Uterus (tissue), 4 donors: ENCODE data around the gene SCARB2. TPM values are rescaled to one million over a fixed set of nuclear protein-coding genes. Genes with fewer than 3 reads are reported as not detected.

Experiments used
- DNase-seq, 2 donors: peaks; one replicate each; pipeline ENCODE4 v3.0.0-alpha.2; 2019 to 2020
- H3K27ac ChIP-seq, 2 donors: fragments of 200-600 bp; sonication (generic); 1 replicate in 1 of 2; 2 replicates in 1 of 2; pipeline ENCODE4 v1.5.1; 2016 to 2018
- H3K27me3 ChIP-seq, 2 donors: fragments of 200-600 bp; sonication (generic); one replicate each; pipeline ENCODE4 v1.5.1; 2018 to 2019; ENCODE audit warnings: control low read depth in 1 of 2
- H3K36me3 ChIP-seq, 2 donors: fragments of 200-600 bp; sonication (generic); one replicate each; pipeline ENCODE4 v1.5.1; 2019; ENCODE audit warnings: control low read depth in 1 of 2
- H3K4me1 ChIP-seq, 2 donors: fragments of 200-600 bp; sonication (generic); one replicate each; pipeline ENCODE4 v1.5.1; 2018 to 2019; ENCODE audit warnings: control low read depth in 1 of 2
- H3K4me3 ChIP-seq, 2 donors: fragments of 200-600 bp; sonication (generic); 1 replicate in 1 of 2; 2 replicates in 1 of 2; pipeline ENCODE4 v1.5.1; 2018 to 2019; ENCODE audit warnings: mild to moderate bottlenecking in 1 of 2
- H3K9me3 ChIP-seq, 2 donors: fragments of 200-600 bp; sonication (generic); one replicate each; pipeline ENCODE4 v1.5.1; 2019; ENCODE audit warnings: control low read depth in 1 of 2
- POLR2A ChIP-seq, 2 donors: fragments of 450-650 bp; IDR thresholded peaks; one replicate each; pipeline ENCODE4 v1.6.1; 2016; ENCODE audit warnings: antibody characterized with exemption in 2 of 2, mild to moderate bottlenecking in 1 of 2, moderate library complexity in 1 of 2
- intact Hi-C: fragments of 100-400 bp; cut with DNase I; formaldehyde crosslinking; loops from one replicate; pipeline ENCODE4 v1.15.1; 2023; ENCODE audit warnings: low total_unique reads
- total RNA-seq, 4 donors: library from RNA; depleted of rRNA in 3 of 4; stranded (reverse); fragments of >200 nt in 3 of 4; gene quantifications; one replicate each; pipeline versions ENCODE4 v1.1.0 to v1.2.4, GENCODE V29; 2014 to 2023
- TF ChIP-seq, protein P1 (sequence below), 4 experiments: fragments of 200-600 bp in 2 of 4; fragments of 450-650 bp in 2 of 4; sonication (generic) in 2 of 4; IDR thresholded peaks; one replicate each; pipeline ENCODE4 v1.5.1; 2016 to 2019; ENCODE audit warnings: antibody characterized with exemption in 4 of 4, mild to moderate bottlenecking in 2 of 4, moderate library complexity in 1 of 4
- donor health status: DM: yes; HTN: yes; CAD: no.

The SCARB2 gene
- total RNA-seq, 4 donors from 2014 or later: 150 to 233 (median 196) TPM

GRCh38 chr4:76204936-76205335 lies 8.7 kb downstream of the SCARB2 start:
- TF ChIP-seq POLR2A (IDR thresholded peaks at IDR 0.05): no peak
- TF ChIP-seq, protein P1, sequence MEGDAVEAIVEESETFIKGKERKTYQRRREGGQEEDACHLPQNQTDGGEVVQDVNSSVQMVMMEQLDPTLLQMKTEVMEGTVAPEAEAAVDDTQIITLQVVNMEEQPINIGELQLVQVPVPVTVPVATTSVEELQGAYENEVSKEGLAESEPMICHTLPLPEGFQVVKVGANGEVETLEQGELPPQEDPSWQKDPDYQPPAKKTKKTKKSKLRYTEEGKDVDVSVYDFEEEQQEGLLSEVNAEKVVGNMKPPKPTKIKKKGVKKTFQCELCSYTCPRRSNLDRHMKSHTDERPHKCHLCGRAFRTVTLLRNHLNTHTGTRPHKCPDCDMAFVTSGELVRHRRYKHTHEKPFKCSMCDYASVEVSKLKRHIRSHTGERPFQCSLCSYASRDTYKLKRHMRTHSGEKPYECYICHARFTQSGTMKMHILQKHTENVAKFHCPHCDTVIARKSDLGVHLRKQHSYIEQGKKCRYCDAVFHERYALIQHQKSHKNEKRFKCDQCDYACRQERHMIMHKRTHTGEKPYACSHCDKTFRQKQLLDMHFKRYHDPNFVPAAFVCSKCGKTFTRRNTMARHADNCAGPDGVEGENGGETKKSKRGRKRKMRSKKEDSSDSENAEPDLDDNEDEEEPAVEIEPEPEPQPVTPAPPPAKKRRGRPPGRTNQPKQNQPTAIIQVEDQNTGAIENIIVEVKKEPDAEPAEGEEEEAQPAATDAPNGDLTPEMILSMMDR (IDR thresholded peaks at IDR 0.05): no peak
- Histone ChIP-seq H3K4me3 (no peak overlapping the region), H3K36me3 (no peaks in the 10 kb centered on the region), H3K27ac (peak overlapping the region in 1 of 2 donors; percentile 99), H3K9me3 (no peaks in the 10 kb centered on the region), H3K27me3 (no peaks in the 10 kb centered on the region), H3K4me1 (peaks cover 4 to 27% of the 10 kb centered on the region in 2 donors)
- no peak for DNase-seq
- intact Hi-C loops: no loop called here

DNA sequence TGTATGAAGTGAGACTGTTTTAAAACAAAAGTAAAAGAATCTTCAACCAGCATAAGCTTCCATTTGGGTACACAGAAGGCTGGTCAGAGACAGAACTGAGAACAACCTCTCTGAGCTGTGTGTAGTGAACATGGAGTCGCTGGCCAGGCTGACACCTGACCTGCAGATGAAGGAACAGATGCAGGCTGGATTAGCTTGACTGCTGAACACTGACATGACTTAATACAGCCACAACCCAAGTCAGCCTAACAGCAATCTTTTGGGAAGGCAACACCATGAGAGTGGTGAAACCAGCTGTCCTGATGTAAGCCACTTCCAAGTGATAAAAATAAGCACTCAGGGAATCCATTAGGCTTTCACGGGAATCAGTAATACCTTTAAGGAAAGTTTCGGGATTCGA lies 10.1 kb downstream of the SCARB2 start:
- Histone ChIP-seq H3K4me3 (no peak overlapping the region), H3K4me1 (peaks cover 12 to 35% of the 10 kb centered on the region in 2 donors), H3K9me3 (no peaks in the 10 kb centered on the region), H3K27ac (no peak overlapping the region), H3K36me3 (no peaks in the 10 kb centered on the region), H3K27me3 (no peaks in the 10 kb centered on the region)
- intact Hi-C loops: no loop called here
- TF ChIP-seq POLR2A (IDR thresholded peaks at IDR 0.05): no peak
- TF ChIP-seq, protein P1 (IDR thresholded peaks at IDR 0.05): no peak
- no peak for DNase-seq

DNA sequence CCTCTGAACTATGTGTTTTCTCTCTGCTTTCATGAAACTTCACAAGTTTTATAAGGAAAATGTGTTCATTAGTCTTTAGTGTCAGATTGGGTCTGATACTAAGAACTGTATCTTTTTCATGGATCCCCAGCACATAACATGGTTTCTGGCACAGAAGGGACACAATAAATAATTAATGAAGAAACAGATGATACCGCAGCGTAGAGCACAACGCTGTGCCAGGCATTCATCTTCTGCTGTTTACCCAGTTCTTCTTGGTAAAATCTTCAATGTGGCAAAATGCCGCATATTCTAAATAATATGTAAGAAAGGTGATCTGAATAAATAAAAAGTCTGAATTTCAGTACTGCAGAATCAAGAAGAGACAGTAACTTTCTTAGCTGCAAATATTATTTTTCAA lies 12.3 kb downstream of the SCARB2 start:
- Histone ChIP-seq H3K36me3 (no peaks in the 10 kb centered on the region), H3K27ac (no peak overlapping the region), H3K9me3 (no peaks in the 10 kb centered on the region), H3K4me1 (peaks cover 16 to 28% of the 10 kb centered on the region in 2 donors), H3K27me3 (no peaks in the 10 kb centered on the region), H3K4me3 (no peak overlapping the region)
- TF ChIP-seq, protein P1 (IDR thresholded peaks at IDR 0.05): no peak
- TF ChIP-seq POLR2A (IDR thresholded peaks at IDR 0.05): no peak
- intact Hi-C loops: no loop called here
- no peak for DNase-seq

GRCh38 chr4:76200771-76201231 lies 12.8 kb downstream of the SCARB2 start:
- Histone ChIP-seq H3K27me3 (no peaks in the 10 kb centered on the region), H3K36me3 (no peaks in the 10 kb centered on the region), H3K4me3 (no peak overlapping the region), H3K4me1 (peaks cover 16 to 28% of the 10 kb centered on the region in 2 donors), H3K27ac (peak overlapping the region; percentile 79 to 84), H3K9me3 (no peaks in the 10 kb centered on the region)
- DNase-seq: no peak
- intact Hi-C loops: no loop called here
- TF ChIP-seq, protein P1 (IDR thresholded peaks at IDR 0.05): no peak
- no peak for TF ChIP-seq POLR2A (IDR thresholded peaks at IDR 0.05)

DNA sequence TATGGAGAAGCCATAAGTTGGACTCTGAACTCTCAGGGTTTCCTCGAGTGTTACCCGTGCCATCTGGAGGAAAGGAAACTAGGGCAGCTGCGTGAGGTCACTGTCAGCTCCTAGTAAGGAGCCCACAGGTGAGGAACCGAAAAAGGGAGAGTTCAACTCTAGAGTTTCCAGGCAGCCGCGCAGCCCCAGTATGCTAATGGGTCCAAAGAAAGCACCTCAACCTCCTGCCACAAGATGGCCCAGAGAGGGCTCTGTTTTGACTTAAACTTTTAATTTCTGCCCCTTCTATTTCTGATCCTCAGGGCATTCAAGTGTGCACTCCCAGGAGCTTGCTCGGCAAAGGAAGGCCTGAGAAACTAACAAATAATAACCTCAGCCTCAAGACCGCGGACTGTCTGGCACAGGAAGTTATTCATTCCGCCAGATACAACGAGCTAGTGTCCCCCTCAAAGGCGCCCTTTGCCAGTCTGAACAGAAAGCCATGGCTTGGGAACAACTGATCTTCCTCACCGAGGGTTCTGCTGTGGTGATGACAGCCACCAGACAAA lies 13.9 kb downstream of the SCARB2 start:
- no peaks in the 10 kb centered on the region for H3K36me3 ChIP-seq
- peaks cover 16 to 28% of the 10 kb centered on the region in 2 donors for H3K4me1 ChIP-seq
- H3K27ac ChIP-seq: peak overlapping the region; percentile 79 to 84
- no peaks in the 10 kb centered on the region for H3K27me3 ChIP-seq
- no peak for DNase-seq
- intact Hi-C loops: no loop called here
- H3K9me3 ChIP-seq: no peaks in the 10 kb centered on the region
- TF ChIP-seq, protein P1 (IDR thresholded peaks at IDR 0.05): no peak
- TF ChIP-seq POLR2A (IDR thresholded peaks at IDR 0.05): no peak
- no peak overlapping the region for H3K4me3 ChIP-seq
